AG09319 (cell line): ENCODE data around the gene C7orf57.
"Not testable (repeated sequence)": the region's sequence is repeated elsewhere in the genome, so short reads cannot be mapped to it uniquely, and the experiment has no call there.

Experiments used
- DNase-seq: peaks from one replicate; pipeline ENCODE4 v3.0.0-alpha.2; 2010; ENCODE audit warnings: low read depth; ENCODE audit errors: extremely low read depth
- TF ChIP-seq, protein P1 (sequence below): IDR thresholded peaks from 2 replicates; pipeline ENCODE4 v1.5.1; 2011; ENCODE audit warnings: low read depth, mild to moderate bottlenecking, inconsistent platforms, low read length, moderate library complexity

C7orf57 gene

DNA sequence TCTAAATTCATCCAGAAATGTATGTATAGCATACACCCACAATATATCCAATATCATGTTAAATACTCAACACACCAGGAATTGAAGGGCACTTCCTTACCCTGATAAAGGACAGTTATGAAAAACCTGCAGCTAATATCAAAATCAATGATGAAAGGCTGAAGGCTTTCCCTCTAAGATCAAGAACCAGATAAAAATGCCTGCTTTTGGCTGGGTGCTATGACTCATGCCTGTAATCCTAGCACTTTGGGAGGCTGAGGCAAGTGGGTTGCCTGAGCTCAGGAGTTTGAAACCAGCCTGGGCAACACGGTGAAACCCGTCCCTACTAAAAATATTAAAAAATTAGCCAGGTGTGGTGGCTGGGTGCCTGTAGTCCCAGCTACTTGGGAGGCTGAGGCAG is 32.1 kb downstream of the C7orf57 start:
- TF ChIP-seq, protein P1, sequence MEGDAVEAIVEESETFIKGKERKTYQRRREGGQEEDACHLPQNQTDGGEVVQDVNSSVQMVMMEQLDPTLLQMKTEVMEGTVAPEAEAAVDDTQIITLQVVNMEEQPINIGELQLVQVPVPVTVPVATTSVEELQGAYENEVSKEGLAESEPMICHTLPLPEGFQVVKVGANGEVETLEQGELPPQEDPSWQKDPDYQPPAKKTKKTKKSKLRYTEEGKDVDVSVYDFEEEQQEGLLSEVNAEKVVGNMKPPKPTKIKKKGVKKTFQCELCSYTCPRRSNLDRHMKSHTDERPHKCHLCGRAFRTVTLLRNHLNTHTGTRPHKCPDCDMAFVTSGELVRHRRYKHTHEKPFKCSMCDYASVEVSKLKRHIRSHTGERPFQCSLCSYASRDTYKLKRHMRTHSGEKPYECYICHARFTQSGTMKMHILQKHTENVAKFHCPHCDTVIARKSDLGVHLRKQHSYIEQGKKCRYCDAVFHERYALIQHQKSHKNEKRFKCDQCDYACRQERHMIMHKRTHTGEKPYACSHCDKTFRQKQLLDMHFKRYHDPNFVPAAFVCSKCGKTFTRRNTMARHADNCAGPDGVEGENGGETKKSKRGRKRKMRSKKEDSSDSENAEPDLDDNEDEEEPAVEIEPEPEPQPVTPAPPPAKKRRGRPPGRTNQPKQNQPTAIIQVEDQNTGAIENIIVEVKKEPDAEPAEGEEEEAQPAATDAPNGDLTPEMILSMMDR: no peak
- DNase-seq: no peak

DNA sequence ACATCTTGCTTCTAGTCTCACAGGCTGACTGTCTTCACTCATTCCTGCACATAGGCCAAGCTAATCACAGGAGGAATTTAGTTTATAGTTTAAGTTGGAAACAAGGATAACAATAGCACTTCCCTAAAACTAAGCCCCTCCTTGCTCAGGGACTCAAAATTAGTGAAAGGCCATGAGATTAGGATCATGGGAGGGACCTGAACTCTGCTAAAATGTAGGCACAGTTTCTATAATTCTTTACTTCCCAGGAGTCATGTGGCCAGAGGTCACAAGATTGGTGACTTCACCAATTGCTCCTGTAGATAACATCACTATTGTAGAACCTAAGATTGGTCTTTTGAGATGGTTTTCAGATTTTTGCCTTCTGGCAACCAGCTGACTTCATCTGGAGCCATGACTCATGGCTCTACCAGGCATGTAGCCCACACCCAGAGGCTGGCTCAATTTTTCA is 38.9 kb downstream of the C7orf57 start:
- DNase-seq: no peak
- TF ChIP-seq, protein P1: no peak

DNA sequence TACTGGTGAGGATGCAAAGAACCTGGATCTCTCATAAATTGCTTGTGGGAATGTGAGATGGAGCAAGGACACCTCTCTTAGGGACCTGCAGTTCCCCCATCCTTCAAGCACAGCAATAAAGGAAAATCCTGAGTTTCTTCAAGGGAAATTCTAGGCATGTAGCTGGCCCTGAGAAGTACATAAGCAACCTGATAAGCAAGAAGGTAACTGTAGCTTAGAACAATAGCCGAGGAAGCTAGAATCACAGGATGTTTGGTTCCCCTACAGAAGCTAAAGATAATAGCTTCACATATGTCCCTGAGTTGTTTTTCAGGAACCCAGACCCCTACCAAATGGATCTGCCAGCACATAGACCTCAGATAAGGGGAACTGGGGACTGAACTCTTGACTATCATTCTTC is 42.1 kb downstream of the C7orf57 start:
- DNase-seq: no peak
- TF ChIP-seq, protein P1: no peak

DNA sequence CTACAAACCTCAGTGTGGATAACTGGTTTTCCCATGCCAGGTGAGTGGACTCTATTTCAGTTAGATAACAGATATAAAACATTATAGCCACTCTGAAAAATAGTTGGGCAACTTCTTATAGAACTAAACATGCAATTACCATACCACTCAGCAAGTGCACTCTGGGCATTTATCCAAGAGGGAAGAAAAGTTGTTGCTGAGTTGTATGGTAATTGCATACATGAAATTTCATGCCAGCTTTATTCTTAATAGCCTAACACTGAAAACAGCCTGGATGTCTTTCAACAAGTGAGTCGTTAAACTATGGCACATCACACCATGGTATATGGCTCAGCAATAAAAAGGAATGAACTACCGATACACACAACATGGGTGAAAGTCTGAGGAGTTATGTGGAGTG is 43.1 kb downstream of the C7orf57 start:
- no peak for DNase-seq
- TF ChIP-seq, protein P1: no peak

DNA sequence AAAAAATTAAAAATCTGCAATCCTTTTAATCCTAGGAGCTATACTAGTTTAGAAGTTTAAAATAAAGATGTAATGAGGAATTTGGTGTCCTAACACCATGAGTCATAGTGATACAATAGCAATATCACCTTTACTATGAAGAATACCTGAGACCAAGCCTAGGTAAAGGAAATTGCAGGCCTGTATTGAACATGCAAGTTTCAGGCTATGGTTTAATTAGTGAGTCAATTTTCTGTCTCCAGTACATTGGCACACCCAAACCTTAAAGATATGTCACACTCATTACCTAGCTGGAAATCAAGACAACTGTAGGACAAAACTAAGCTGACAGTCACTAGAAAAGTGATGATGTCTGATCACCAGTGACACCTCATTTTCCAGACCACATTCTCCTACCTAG is 47.0 kb downstream of the C7orf57 start:
- DNase-seq: not testable (repeated sequence)

DNA sequence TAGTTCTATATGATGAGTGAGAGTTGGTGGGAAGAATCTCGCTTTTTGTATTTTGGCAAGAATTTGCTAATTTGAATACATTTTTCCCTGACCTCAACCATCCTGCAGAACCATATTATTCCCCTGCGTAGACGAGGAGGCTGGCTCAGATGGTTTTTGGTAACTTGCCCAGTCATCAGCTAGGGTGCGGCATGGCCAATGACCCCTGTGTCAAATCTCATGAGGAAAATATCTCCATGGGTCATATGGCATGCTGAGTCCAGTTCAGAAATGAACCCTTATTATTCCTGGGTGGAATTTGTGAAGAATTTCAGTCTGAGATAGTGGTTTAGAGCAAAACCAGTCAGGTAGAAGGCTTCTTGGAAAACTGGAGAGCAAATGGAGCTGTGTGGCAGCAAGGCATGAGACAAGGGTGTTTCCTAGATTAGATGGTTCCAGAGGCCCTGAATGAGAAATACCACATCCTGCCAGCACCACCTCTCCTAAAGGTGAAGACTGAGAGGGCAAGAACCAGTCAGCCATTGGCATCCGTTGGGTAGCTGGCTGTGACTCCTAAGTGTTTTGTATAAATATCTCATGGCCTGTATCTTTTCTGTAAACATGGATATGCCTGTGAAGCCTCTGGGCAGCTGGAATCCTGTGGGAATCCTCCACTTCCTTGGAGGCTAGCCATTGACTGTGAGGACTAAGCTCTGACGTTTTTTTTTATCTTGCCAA is 47.9 kb downstream of the C7orf57 start:
- TF ChIP-seq, protein P1: no peak
- DNase-seq: no peak

DNA sequence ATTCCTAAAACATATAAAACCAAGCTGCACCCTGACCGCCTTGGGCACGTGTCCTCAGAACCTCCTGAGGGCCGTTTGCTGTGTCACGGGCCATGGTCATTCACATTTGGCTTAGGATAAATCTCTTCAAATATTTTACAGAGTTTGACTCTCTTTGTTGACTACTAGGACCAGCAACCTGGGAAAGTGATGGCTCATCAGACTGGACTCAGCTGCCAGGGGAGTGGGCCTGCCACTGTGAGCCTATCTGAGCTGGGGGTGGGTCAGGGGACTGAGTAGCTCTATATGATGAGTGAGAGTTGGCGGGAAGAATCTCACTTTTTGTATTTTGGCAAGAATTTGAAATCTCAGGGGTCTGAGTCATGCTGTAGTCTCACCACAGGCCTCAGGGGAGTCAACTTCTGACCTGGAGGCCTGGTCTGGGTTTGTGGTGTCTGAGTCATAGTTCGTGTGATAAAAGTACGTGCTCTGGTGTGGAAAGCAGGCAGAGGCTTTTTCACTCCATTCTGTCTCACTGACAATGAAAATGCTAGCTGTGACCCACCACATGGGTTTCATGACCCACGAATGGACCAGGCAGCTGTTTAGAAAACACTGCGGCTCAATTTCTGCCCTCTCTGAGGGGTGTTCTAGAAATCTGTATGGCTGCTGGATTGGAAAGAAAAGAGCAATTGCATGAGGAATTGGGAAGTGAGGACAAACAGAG is 49.5 kb downstream of the C7orf57 start:
- peak; percentile 93 for DNase-seq
- TF ChIP-seq, protein P1: no peak
